HG02759 (cell line): ENCODE data around the gene TDRD10.

Experiments used
- ATAC-seq: cut with Tn5 transposase; IDR thresholded peaks from one replicate; pipeline ENCODE4 v1.9.1; 2021; ENCODE audit warnings: mild to moderate bottlenecking, moderate library complexity; ENCODE audit not compliant: unreplicated experiment

Gene TDRD10

DNA sequence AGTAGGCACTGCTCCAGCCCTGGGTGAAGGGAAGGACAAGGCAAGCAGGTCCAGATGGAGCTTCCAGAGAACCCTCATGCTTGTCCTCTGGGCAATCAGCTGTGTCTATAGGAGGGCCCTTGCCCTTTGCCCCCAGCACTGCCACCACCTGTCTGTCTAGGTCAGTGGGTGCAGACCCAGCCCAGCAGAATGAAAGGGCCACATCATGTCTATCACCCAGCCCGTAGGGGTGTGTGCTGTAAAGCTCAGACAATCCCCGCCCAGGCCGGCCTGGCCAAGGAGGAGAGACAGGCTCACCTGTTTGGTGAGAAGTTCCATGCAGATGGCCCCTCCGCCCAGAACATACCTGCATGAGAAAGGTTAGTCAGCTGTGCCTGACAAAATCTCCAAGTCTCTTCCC lies 49.5 kb downstream of the TDRD10 start:
- ATAC-seq, result no peak

DNA sequence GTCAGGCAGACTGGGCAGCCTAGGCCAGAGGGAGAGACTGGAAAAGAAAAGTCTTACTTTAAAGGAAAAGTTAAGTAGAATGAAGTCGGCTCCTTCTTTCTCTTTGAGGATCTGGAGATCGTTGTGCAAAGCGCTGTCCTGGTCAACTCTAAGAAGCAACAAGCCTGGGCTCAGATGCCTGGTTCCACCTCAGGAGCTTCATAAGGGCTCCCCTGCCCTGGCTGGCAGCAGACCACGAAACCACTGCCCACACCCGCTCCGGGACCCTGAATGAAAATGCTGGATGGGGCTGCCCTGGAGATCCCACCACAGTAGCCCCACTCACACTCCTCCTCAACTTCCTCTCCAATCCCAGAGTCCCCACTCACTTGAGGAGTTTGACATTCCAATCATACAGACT lies 50.0 kb downstream of the TDRD10 start:
- no peak for ATAC-seq

DNA sequence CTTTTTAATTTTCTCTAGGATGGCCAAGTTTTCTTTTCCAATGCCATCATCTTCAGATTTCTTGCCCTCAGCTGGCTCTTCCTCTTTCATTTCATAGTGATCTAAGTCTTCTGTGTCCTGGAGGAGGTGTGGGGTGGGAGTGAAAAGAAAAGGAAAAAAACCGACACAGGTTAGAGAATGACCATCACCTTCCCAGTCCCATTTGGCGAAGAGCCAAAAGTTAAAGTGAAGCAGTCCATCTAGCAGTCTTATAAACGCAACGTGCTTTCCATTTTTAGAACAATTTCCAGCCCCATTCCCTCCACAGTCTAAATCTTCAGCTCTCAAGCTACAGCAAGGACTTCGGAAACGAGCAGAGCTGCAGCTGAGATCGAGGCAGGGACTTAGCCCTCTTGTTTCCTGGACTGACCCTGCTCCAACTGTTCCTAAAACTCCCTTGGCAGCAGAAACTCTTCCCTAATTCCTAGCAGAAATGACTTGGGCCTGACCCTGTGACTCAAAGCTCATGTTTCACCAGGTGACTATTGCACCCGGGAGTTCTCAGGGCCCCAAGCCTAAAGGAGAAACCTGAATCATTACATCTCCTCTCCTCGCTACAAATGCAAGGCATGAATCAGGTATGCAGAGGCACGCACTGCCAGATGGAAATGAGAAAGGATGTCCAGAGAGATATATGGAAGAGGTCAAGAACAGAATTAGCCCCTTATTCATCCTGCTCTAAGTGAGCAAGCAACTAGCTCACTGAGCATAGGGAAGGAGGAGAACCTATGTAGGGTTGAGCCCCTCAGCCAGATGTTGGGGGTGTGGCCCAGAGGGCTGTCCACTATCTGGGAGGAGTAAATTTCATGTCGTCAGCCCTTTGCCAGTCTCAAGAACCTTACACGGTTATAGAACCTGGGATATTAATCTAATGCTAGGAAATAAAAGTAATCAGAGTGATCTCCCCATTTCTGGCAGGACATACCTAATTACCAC lies 51.3 kb downstream of the TDRD10 start:
- no peak for ATAC-seq

DNA sequence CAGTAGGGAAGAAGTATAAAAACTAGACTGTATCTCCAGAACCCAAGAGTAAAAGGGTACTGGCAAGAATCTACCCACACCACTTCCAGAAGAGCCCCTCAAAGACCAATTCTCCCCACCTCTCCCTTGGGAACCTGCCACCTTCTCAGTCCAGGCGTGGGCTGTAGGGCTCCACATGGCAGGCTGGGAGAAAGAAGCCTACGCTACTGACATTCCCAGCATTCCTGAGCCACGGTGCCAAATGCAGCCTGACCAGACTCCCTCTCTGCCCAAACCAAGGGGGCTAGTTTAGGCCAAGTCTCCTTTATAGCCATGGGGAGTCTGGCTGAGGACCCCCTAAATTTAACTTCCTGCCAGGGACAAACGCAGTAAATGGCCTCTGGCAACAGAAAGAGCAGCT lies 54.4 kb downstream of the TDRD10 start:
- ATAC-seq, result no peak

DNA sequence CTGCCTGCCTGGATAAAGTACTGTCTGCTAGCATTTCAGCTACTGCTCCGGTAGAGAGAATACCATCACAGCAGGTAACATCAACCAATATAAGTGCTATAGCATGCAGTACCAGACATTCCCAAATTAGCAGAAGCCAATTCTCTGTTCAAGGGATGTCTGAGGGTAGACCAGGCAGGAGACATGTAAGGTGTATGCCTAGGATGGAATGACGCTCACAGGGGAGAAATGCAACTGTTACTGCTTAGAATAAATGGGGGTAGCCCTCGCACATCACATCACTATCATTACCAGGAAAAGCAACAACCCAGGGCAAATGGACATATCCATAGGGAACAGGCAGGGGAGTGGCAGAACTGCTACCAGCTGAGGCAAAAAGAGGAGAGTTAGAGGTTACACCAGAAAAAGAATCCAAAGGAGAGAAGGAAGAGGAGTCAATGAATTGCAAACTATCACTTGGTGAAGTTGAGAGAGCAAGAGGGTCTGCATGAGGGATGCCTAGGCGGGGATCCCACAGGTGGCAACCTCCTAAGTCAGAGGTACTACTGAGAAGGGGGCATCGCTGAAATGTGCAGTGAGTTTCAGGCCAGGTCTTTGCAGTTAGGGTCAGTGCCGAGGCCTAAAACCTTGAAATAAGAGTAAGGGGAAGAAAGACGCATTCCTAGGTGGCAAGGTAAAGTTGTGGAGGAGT lies 55.4 kb downstream of the TDRD10 start:
- ATAC-seq, result no peak

DNA sequence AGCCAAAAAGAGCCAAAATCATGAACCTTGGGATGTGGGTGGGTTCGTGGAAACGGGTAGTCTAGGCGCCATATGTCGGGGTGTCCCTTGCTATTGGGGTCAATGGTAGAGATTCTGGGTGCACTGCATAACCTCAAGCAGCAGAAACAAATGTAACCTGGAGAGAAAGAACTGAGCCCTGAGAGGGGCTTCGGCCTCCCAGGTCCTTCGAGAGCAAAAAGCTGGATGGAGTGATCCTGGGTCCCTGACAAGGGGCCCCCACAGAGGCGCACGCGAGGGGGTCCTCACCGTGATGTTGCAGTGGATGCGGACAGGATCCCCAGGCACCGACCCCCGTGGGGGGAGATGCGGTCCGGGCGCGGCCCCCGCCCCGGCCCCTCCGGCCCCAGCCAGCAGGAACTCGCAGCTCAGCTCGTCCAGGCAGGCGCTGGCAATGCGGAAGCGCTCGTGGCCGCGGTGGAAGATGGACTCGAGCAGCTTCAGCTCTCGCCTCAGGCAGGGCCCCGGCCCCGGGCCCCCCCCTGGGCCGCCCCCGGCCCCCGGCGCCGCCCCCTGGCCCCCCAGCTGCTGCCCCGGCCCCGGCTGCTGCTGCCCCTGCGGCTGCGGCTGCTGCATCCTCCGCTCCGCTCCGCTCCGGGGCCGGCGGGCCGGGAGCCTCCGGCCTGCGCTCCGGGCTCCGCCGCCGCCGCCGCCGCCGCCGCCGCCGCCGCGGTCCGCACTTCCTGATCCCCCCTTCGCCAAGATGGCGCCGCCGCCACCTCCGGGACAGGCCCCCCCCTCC lies 56.1 kb downstream of the TDRD10 start, which contains the start of gene UBE2Q1:
UBE2Q1 (minus strand) TSS at position 724 of the 781 bp plus-strand sequence; CDS start at position 615, 109 bp downstream.
- peak; percentile 19 for ATAC-seq

DNA sequence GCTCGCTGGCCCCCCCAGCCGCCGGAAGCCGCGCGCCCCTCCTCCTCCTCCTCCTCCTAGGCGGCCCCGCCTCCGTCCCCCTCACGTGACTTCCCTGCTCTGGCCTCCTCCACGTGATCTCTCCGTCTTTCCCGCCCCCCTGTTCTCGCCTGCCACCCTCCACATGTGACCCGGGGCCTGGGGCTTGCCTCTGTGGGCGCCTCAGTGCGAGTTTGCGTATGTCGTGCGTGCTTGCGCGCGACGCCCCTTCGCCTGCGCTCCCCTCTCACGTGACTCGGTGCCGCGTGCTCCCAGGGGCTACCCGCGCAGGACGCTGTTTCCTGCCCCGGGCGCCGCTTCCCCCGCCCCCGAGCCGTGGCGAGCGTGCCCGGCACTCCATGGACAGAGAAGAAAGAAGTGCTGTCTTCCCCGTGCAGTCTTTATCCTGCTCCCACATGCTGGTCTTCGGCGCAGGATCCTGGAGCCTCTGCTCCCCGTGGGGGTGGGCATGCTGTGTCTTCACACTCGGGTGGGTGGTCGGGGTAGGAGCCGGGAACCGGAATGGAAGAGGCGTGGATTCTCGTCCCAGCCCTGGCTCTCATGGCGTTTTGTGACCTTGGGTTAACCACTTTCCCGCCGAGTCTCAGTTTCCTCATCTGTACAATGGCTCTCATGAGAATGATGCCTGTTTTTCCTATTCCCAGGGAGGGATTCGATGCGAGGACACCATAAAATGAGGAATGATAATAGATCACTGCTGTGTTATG lies 56.9 kb downstream of the TDRD10 start:
- peak; percentile 92 for ATAC-seq

DNA sequence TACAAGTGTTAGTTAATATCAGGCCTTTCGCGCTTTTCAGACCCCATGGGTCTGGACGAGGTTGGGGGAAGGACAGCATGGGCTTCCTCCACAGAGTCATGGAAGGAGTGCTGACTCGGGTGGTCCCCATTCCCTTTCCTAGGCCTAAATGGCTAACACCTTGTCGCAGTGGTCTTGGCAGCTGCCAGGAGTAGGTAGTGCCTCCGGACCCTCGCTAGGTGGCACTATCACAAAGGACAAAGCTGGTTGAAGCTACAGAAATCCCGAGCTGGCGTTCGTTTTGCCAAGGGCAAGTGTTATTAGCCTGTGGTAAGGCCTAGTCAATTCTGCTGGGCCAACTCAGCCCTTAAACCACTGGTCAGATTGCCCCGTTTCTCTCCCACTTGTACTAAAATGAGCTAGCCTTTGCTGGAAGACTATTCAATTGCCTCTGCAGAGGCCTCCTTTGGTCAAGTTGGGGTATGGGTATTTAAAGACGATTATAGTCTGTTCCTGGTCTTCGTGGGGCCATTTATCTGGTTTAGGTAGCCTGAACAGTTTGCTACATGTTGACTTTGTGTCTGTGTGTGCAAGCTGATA lies 57.5 kb downstream of the TDRD10 start:
- ATAC-seq, result no peak

DNA sequence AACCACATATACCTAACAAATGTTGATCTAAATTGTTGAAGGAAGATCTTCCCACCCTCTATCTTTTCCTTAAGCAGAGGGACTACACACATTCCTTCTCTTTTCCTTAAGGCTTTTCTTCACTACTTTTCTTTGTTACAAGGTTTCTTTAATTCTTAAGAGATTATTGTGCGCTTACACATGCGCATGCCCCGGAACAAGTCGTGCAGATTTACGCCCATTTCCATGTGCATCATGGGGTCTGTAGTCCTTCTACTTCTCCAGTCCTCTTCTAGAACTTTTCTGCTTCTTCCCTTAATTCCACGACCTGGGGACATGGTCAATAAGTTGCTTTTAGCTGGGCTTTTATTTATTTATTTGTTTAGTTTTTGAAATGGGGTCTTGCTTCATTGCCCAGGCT lies 63.9 kb downstream of the TDRD10 start:
- ATAC-seq, result no peak

DNA sequence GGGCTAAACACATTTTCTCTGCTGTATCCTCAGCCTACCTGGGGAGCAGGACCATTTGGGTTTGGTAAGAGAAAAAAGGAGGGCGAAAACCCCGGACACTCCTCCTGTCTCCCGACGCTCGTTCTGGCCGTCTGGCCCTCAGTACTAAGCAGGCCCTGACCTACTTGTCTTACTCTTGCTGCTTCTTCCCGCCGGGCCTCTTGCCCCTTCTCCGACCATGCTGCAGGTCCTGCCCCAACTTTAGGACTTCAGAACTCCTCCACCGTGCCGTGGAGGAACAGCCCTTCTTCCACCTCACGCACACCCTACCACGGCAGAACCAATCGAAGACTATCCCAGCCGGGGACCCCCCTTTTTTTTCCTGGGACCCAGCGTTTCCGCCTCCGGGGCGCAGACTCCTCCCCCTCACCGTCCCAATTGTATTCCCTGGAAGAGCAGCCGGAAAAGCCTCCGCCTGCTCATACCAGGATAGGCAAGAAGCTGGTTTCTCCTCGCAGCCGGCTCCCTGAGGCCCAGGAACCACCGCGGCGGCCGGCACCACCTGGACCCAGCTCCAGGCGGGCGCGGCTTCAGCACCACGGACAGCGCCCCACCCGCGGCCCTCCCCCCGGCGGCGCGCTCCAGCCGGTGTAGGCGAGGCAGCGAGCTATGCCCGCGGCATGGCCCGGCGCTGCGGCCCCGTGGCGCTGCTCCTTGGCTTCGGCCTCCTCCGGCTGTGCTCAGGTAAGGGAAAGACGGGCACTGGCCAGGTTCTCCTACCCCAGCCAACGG lies 65.6 kb downstream of the TDRD10 start, which contains the start of gene CHRNB2:
CHRNB2 (plus strand) TSS at position 393 of the 771 bp plus-strand sequence; CDS start at position 660, 267 bp downstream.
- peak; percentile 61 for ATAC-seq

DNA sequence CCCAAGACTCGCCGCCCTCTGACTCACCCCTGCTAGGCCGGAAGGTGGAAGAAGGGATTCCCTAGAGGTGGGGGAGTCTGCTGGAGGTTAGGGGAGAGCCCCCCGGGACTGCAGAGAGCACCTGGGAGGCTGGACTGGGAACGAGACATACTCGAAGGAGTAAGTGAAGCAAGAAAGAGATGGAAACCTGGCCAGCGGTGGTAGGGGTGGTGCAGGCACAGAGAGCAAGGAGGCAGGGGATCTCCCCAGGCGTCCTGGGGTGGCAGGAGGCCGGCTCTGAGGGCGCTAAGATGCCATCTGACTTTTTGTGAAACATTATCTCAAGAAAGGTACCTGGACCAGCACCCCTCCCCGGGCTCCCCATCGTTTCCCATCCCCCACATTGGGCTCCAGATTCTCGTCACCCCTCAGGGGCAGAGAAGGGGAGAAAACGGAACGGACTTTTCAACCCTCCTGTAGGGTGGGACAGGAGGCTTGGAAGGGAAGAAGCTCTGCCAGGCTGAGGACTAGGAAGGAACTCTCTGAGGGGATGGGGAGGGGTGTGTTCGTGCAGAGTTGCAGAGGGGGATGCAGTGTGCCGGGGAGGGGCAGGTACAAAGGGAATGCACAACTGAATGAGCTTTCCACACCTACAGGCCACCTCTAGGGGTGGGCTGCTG lies 66.3 kb downstream of the TDRD10 start:
- ATAC-seq, result no peak

DNA sequence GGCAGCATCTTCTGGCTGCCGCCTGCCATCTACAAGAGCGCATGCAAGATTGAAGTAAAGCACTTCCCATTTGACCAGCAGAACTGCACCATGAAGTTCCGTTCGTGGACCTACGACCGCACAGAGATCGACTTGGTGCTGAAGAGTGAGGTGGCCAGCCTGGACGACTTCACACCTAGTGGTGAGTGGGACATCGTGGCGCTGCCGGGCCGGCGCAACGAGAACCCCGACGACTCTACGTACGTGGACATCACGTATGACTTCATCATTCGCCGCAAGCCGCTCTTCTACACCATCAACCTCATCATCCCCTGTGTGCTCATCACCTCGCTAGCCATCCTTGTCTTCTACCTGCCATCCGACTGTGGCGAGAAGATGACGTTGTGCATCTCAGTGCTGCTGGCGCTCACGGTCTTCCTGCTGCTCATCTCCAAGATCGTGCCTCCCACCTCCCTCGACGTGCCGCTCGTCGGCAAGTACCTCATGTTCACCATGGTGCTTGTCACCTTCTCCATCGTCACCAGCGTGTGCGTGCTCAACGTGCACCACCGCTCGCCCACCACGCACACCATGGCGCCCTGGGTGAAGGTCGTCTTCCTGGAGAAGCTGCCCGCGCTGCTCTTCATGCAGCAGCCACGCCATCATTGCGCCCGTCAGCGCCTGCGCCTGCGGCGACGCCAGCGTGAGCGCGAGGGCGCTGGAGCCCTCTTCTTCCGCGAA lies 69.4 kb downstream of the TDRD10 start:
- ATAC-seq, result no peak

DNA sequence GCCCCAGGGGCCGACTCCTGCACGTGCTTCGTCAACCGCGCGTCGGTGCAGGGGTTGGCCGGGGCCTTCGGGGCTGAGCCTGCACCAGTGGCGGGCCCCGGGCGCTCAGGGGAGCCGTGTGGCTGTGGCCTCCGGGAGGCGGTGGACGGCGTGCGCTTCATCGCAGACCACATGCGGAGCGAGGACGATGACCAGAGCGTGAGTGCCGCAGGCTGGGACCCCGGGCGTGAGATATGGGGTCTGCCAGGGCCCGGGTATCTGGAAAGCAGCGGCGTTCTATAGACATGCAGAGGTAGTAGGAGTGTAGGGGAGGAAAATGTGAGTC lies 69.9 kb downstream of the TDRD10 start:
- ATAC-seq, result no peak

DNA sequence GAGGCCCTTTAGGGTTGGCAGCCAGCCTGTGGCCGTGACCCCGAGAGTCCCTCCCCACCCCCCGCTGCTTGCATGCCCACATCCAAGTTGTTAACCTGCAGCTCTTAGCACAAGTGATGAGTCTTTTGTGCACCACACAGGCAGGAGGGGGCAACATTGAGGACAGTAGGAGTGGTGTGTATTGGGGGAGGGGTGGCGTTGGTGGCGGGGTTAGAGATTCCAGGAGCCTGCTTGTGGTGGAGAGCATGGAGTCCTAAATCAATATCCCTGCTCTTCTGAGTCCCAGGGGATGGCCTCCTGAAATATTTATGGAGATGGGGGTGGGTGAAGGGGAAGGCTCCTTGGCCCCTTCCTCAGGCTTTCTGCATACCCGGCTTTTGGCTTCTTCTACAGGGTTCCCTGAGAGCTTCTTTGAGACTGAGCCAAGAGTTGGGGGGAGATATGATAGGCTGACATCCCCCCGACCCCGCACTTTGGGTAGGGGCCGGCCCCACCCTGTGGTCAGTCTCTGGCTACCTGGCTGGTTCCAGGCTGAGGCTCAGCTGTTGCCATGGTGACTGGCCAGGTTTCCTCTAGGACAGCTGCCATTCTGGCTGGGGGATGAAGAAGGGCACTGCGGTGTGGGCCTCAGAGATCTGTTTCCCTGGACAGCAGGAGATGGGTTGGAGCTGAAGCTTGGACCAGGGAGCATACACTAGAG lies 70.6 kb downstream of the TDRD10 start:
- ATAC-seq, result no peak

DNA sequence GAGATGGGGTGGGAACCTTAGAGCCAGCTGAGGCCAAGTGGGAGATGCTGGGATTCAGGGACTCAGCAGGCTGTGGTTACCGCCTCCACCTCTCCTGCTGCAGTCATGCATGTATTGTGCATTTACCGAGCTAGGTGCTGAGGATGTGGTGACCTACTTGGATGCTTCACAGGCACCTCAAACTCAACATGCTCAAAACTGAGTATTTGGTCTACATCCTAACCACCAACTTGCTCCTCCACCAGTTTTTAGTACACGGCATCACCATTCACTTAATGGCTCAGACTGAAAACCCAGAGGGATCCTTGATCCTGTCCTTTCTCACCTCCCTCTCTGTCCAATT lies 71.1 kb downstream of the TDRD10 start:
- ATAC-seq, result no peak

DNA sequence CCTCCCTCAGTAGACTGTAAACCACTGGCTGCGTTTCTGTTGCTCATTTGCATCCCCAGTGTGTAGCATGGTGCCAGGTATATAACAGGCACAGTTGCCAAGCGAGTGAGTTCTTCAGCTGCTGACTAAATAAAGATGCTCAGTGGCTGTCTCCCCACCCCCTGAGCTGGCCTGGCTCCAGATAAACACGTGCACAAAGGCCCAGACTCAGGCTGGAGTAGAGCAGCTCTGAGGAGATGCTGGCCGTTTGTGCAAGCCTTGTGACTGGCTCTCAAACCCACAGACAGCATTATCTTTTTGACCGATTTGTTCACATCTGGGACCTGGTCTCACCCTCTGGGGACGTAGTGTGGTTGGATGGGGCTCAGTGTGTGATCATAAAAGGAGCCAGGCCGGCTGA lies 72.7 kb downstream of the TDRD10 start:
- ATAC-seq, result no peak

DNA sequence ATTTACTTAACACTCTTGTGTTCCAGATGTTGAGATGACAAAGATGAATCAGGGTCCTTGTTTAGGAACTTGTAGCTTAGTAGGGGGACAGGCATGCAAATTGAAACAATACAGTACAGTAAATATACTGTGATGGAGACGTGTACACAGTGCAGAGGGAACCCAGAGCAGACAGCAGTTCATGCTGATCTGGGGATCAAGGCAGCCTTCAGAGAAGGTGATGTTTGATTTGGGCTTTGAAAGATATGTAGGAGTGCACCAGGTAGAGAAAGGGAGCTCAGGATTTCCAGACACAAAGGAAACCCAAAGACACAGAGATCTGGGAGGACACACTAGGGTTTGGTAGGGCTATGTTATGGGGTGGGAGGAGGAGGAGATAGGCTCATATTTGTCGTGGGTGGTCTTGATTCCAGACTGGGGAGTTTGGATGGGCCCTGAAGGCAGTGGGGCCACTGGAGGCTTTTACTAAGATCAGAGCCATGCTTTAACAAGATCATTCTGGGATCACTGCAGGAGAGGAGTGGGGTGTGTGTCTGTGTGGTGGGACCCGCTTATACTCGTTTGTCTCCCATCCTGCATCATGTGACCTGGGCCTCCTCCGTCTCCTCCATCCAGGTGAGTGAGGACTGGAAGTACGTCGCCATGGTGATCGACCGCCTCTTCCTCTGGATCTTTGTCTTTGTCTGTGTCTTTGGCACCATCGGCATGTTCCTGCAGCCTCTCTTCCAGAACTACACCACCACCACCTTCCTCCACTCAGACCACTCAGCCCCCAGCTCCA lies 73.3 kb downstream of the TDRD10 start:
- no peak for ATAC-seq
